H9 (cell line): Measurements from ENCODE around the gene AMPD2. TPM values are rescaled to one million over a fixed set of nuclear protein-coding genes. Genes with fewer than 3 reads are reported as not detected.

ENCODE experiments used
- DNase-seq: peaks from one replicate; pipeline ENCODE4 v3.0.0-alpha.2; 2017
- H2AFZ ChIP-seq: one replicate; pipeline ENCODE4 v1.6.1; 2013; ENCODE audit warnings: mild to moderate bottlenecking, low read length, control low read depth, moderate library complexity
- H2AK5ac ChIP-seq: 2 replicates; pipeline ENCODE4 v1.6.1; 2013; ENCODE audit warnings: low read length, control low read depth, mixed read lengths; ENCODE audit not compliant: insufficient read length
- H2BK120ac ChIP-seq: one replicate; pipeline ENCODE4 v1.6.1; 2013; ENCODE audit warnings: low read depth, mild to moderate bottlenecking, low read length, control low read depth, inconsistent platforms; ENCODE audit not compliant: poor library complexity, severe bottlenecking
- H2BK12ac ChIP-seq: 2 replicates; pipeline ENCODE4 v1.6.1; 2013; ENCODE audit warnings: low read length, control low read depth, mixed read lengths, low read depth; ENCODE audit not compliant: insufficient read length
- H2BK15ac ChIP-seq: 2 replicates; pipeline ENCODE4 v1.6.1; 2013; ENCODE audit warnings: low read depth, low read length, control low read depth
- H2BK20ac ChIP-seq: one replicate; pipeline ENCODE4 v1.6.1; 2013; ENCODE audit warnings: low read depth, mild to moderate bottlenecking, low read length, control low read depth, inconsistent platforms; ENCODE audit not compliant: poor library complexity, severe bottlenecking
- H2BK5ac ChIP-seq: 2 replicates; pipeline ENCODE4 v1.6.1; 2013; ENCODE audit warnings: low read length, control low read depth, mixed read lengths; ENCODE audit not compliant: insufficient read length
- H3K14ac ChIP-seq: 2 replicates; pipeline ENCODE4 v1.6.1; 2013; ENCODE audit warnings: low read length, control low read depth; ENCODE audit not compliant: insufficient read depth
- H3K18ac ChIP-seq: 2 replicates; pipeline ENCODE4 v1.6.1; 2013; ENCODE audit warnings: low read depth, mild to moderate bottlenecking, mixed read lengths, low read length, control low read depth; ENCODE audit not compliant: insufficient read length
- H3K23ac ChIP-seq: 2 replicates; pipeline ENCODE4 v1.6.1; 2013; ENCODE audit warnings: low read length, control low read depth, mixed read lengths, low read depth; ENCODE audit not compliant: insufficient read length
- H3K23me2 ChIP-seq: 2 replicates; pipeline ENCODE4 v1.6.1; 2013; ENCODE audit warnings: low read depth, mild to moderate bottlenecking, mixed read lengths, low read length, control low read depth; ENCODE audit not compliant: insufficient read length, poor library complexity, severe bottlenecking
- H3K27ac ChIP-seq: 2 replicates; pipeline ENCODE4 v1.5.1; 2013; ENCODE audit warnings: low read length, control low read depth, mixed read lengths, low read depth; ENCODE audit not compliant: insufficient read length
- H3K27me3 ChIP-seq: 2 replicates; pipeline ENCODE4 v1.6.1; 2013; ENCODE audit warnings: low read length, control low read depth, inconsistent platforms; ENCODE audit not compliant: insufficient read depth
- H3K4ac ChIP-seq: 2 replicates; pipeline ENCODE4 v1.6.1; 2013; ENCODE audit warnings: low read depth, mild to moderate bottlenecking, control low read depth, inconsistent platforms, low read length, moderate library complexity
- H3K4me1 ChIP-seq: 2 replicates; pipeline ENCODE4 v1.6.1; 2013; ENCODE audit warnings: low read length, control low read depth, inconsistent platforms; ENCODE audit not compliant: insufficient read depth
- H3K4me2 ChIP-seq: 2 replicates; pipeline ENCODE4 v1.6.1; 2013; ENCODE audit warnings: low read length, control low read depth, mixed read lengths; ENCODE audit not compliant: insufficient read length, insufficient read depth
- H3K56ac ChIP-seq: 2 replicates; pipeline ENCODE4 v1.6.1; 2013; ENCODE audit warnings: low read depth, mild to moderate bottlenecking, mixed read lengths, low read length, control low read depth; ENCODE audit not compliant: insufficient read length
- H3K79me1 ChIP-seq: 2 replicates; pipeline ENCODE4 v1.6.1; 2013; ENCODE audit warnings: low read depth, mild to moderate bottlenecking, moderate library complexity, low read length, control low read depth, inconsistent platforms; ENCODE audit not compliant: insufficient read depth, poor library complexity, severe bottlenecking
- H3K79me2 ChIP-seq: 2 replicates; pipeline ENCODE4 v1.6.1; 2013; ENCODE audit warnings: low read length, control low read depth, inconsistent platforms; ENCODE audit not compliant: insufficient read depth
- H3K9ac ChIP-seq: 2 replicates; pipeline ENCODE4 v1.6.1; 2013; ENCODE audit warnings: low read length, control low read depth, mixed read lengths; ENCODE audit not compliant: insufficient read length; ENCODE audit errors: extremely low read depth
- H3K9me3 ChIP-seq: one replicate; pipeline ENCODE4 v1.6.1; 2013; ENCODE audit warnings: low read depth, low read length, inconsistent platforms; ENCODE audit not compliant: control insufficient read depth
- H3T11ph ChIP-seq: one replicate; pipeline ENCODE4 v1.6.1; 2013; ENCODE audit warnings: mild to moderate bottlenecking, low read length, control low read depth, inconsistent platforms
- H4K20me1 ChIP-seq: one replicate; pipeline ENCODE4 v1.6.1; 2013; ENCODE audit not compliant: control insufficient read depth, insufficient read length, insufficient read depth
- H4K5ac ChIP-seq: 2 replicates; pipeline ENCODE4 v1.6.1; 2013; ENCODE audit warnings: low read depth, mild to moderate bottlenecking, mixed read lengths, low read length, control low read depth; ENCODE audit not compliant: insufficient read length
- H4K8ac ChIP-seq: replicated peaks from 2 replicates; pipeline ENCODE4 v1.6.1; 2013; ENCODE audit warnings: low read length, control low read depth, mixed read lengths, low read depth; ENCODE audit not compliant: insufficient read length
- H4K91ac ChIP-seq: 2 replicates; pipeline ENCODE4 v1.6.1; 2013; ENCODE audit warnings: low read depth, mild to moderate bottlenecking, moderate library complexity, mixed read lengths, low read length, control low read depth; ENCODE audit not compliant: insufficient read length
- H3K27ac Mint-ChIP-seq, 3 experiments: 2 replicates in 2 of 3; 3 replicates in 1 of 3; pipeline ENCODE4 v1.8.0; 2020 to 2021; ENCODE audit warnings: mixed read lengths in 3 of 3, mild to moderate bottlenecking in 1 of 3, moderate library complexity in 1 of 3
- H3K27me3 Mint-ChIP-seq: 2 replicates; pipeline ENCODE4 v1.8.0; 2021; ENCODE audit warnings: low read depth, mild to moderate bottlenecking, moderate library complexity, mixed read lengths
- H3K36me3 Mint-ChIP-seq, 3 experiments: 2 replicates in 2 of 3; 3 replicates in 1 of 3; pipeline ENCODE4 v1.8.0; 2020 to 2021; ENCODE audit warnings: low read depth in 3 of 3, mixed read lengths in 3 of 3; ENCODE audit not compliant: insufficient read depth in 1 of 3
- H3K4me1 Mint-ChIP-seq, 2 experiments: 2 replicates each; pipeline ENCODE4 v1.8.0; 2020; ENCODE audit warnings: mixed read lengths in 2 of 2
- H3K4me3 Mint-ChIP-seq, 2 experiments: 2 replicates in 1 of 2; 3 replicates in 1 of 2; pipeline ENCODE4 v1.8.0; 2020 to 2021; ENCODE audit warnings: mild to moderate bottlenecking in 2 of 2, mixed read lengths in 2 of 2, moderate library complexity in 1 of 2
- H3K9me3 Mint-ChIP-seq, 2 experiments: 2 replicates in 1 of 2; 3 replicates in 1 of 2; pipeline ENCODE4 v1.8.0; 2020; ENCODE audit warnings: mild to moderate bottlenecking in 2 of 2, mixed read lengths in 2 of 2, moderate library complexity in 1 of 2
- CTCF ChIP-seq: fragments of 200-600 bp; sonication (generic); conservative IDR thresholded peaks from 3 replicates; pipeline ENCODE4 v1.8.0; 2021; ENCODE audit warnings: antibody characterized with exemption, mild to moderate bottlenecking
- WGBS: extraction: QIAGEN DNeasy Blood & Tissue Kit; methylation state at CpG from one replicate; pipeline ENCODE4 v1.1.7; 2013; ENCODE audit warnings: missing lambda C conversion rate, low lambda C conversion rate, mixed read lengths; ENCODE audit not compliant: insufficient read length; ENCODE audit errors: extremely low coverage; 5-methylcytosine and 5-hydroxymethylcytosine counted together
- total RNA-seq: library from RNA; stranded (reverse); gene quantifications from 2 replicates; pipeline ENCODE4 v1.2.1, GENCODE V29; 2021

Gene AMPD2
- total RNA-seq, 1 experiment from 2014 or later: 65.1 TPM

GRCh38 chr1:109635862-109636200 lies 16.2 kb downstream of the AMPD2 start:
- Histone ChIP-seq H3K4me2 (no peak overlapping the region), H3K27me3 (no peaks in the 10 kb centered on the region), H4K20me1 (no peaks in the 10 kb centered on the region), H2AFZ (no peak overlapping the region), H3K18ac (no peak overlapping the region), H2AK5ac (no peak overlapping the region), H3K23ac (no peak overlapping the region), H4K8ac (no peak overlapping the region), H3K4me1 (peaks cover 7% of the 10 kb centered on the region; the same call in 1 of the 2 replicates), H3T11ph (no peak overlapping the region), H3K14ac (no peak overlapping the region), H3K56ac (no peak overlapping the region), H3K9ac (no peak overlapping the region), H2BK120ac (no peak overlapping the region), H2BK5ac (no peak overlapping the region), H3K79me2 (no peaks in the 10 kb centered on the region), H3K9me3 (no peaks in the 10 kb centered on the region), H4K5ac (no peak overlapping the region), H3K23me2 (no peaks in the 10 kb centered on the region), H3K27ac (no peak overlapping the region), H3K4ac (no peak overlapping the region), H3K79me1 (no peaks in the 10 kb centered on the region), H2BK12ac (no peak overlapping the region), H2BK15ac (no peak overlapping the region), H4K91ac (no peak overlapping the region), H2BK20ac (no peak overlapping the region)
- H3K4me3 Mint-ChIP-seq: peak overlapping the region in 1 of 2 experiments; percentile 42; a peak in 2 of 5 replicates
- peaks cover 22 to 36% of the 10 kb centered on the region in 2 experiments for H3K4me1 Mint-ChIP-seq
- no peak for TF ChIP-seq CTCF
- peaks cover 1% of the 10 kb centered on the region; the same call in 1 of the 2 replicates for H3K27me3 Mint-ChIP-seq
- no peaks in the 10 kb centered on the region for H3K9me3 Mint-ChIP-seq
- peaks cover 5 to 9% (median 8%) of the 10 kb centered on the region in 3 experiments; a peak in 6 of 7 replicates for H3K36me3 Mint-ChIP-seq
- peak overlapping the region in 2 of 3 experiments; percentile 7 to 39; a peak in 1 of 7 replicates for H3K27ac Mint-ChIP-seq
- no CpG with 5 or more reads among the region's 2 CpGs for WGBS
- no peak for DNase-seq
